ENCODE data around the gene RAB22A.

The RAB22A gene

GRCh38 chr20:58305061-58305460 lies 4.5 kb upstream of the RAB22A start:
- Mint-ChIP-seq H3K4me3 (peak overlapping the region in 1 of 3 experiments; percentile 22), H3K4me1 (peaks cover 10% of the 10 kb centered on the region), H3K9me3 (no peaks in the 10 kb centered on the region), H3K27me3 (ENCODE audit: low read depth) (no peaks in the 10 kb centered on the region), H3K36me3 (ENCODE audit: low read depth) (peaks cover 24% of the 10 kb centered on the region), H3K27ac (no peak overlapping the region)
- no peak for TF ChIP-seq CTCF (IDR thresholded peaks at IDR 0.05; ENCODE audit: unreplicated experiment in 3 of 3)

DNA sequence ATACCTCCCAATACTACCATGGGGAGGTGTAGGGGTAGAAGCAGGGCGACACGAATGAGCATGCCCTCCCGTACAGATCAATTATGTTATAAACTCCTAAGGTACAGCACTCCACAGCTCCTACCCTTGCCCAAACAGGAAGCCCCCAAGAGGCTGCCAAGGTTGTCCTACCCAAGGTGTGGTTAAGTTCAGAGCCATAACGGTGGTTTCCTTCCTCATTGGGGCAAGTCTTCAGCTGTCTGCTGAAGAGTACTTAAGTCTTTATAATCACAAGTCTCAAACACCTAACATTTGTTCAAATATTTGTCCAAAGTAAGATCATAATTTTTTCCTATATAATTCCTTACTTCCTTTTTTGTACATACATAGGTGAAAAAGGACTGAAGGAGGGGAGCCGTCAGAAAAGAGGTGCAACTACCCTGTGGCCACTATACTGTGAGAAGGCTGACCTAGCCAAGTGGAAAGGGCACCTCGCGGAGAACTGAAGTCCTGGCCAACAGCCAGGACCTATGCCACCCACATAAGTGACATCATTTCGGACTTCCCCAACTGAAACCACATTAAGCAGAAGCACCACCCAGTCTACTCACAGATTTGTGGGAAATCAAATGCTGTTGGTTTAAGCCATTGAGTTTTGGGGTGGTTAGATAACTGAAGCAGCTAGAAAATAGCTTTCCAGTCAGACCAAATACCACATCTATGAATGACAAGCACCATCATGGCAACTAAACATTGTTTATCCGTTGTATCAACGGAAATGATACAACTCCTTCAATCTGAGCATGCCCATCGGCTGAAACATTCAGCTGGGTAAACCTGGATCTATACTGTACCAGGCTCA lies 2.9 kb upstream of the RAB22A start:
- Mint-ChIP-seq H3K36me3 (ENCODE audit: low read depth) (peaks cover 23% of the 10 kb centered on the region), H3K9me3 (no peaks in the 10 kb centered on the region), H3K4me1 (peaks cover 16% of the 10 kb centered on the region), H3K4me3 (peak overlapping the region; percentile 15 to 75 (median 52)), H3K27ac (peak overlapping the region in 1 of 3 experiments; percentile 24), H3K27me3 (ENCODE audit: low read depth) (no peaks in the 10 kb centered on the region)
- TF ChIP-seq CTCF (IDR thresholded peaks at IDR 0.05; ENCODE audit: unreplicated experiment in 3 of 3): no peak

- Mint-ChIP-seq H3K4me1 (peaks cover 16% of the 10 kb centered on the region), H3K9me3 (no peaks in the 10 kb centered on the region), H3K36me3 (ENCODE audit: low read depth) (peaks cover 23% of the 10 kb centered on the region), H3K27ac (no peak overlapping the region), H3K4me3 (peak overlapping the region; percentile 31 to 75 (median 63)), H3K27me3 (ENCODE audit: low read depth) (no peaks in the 10 kb centered on the region)
- TF ChIP-seq CTCF (IDR thresholded peaks at IDR 0.05; ENCODE audit: unreplicated experiment in 3 of 3): no peak
These were observed 2.2 kb upstream of the RAB22A start for GRCh38 chr20:58307270-58307669.

GRCh38 chr20:58308290-58308679 lies 1.2 kb upstream of the RAB22A start:
- Mint-ChIP-seq H3K4me1 (peaks cover 18% of the 10 kb centered on the region), H3K36me3 (ENCODE audit: low read depth) (peaks cover 30% of the 10 kb centered on the region), H3K4me3 (peak overlapping the region; percentile 83 to 88 (median 88)), H3K27ac (peak overlapping the region; percentile 60 to 78 (median 71)), H3K27me3 (ENCODE audit: low read depth) (no peaks in the 10 kb centered on the region), H3K9me3 (no peaks in the 10 kb centered on the region)
- TF ChIP-seq CTCF (IDR thresholded peaks at IDR 0.05; ENCODE audit: unreplicated experiment in 3 of 3): no peak

DNA sequence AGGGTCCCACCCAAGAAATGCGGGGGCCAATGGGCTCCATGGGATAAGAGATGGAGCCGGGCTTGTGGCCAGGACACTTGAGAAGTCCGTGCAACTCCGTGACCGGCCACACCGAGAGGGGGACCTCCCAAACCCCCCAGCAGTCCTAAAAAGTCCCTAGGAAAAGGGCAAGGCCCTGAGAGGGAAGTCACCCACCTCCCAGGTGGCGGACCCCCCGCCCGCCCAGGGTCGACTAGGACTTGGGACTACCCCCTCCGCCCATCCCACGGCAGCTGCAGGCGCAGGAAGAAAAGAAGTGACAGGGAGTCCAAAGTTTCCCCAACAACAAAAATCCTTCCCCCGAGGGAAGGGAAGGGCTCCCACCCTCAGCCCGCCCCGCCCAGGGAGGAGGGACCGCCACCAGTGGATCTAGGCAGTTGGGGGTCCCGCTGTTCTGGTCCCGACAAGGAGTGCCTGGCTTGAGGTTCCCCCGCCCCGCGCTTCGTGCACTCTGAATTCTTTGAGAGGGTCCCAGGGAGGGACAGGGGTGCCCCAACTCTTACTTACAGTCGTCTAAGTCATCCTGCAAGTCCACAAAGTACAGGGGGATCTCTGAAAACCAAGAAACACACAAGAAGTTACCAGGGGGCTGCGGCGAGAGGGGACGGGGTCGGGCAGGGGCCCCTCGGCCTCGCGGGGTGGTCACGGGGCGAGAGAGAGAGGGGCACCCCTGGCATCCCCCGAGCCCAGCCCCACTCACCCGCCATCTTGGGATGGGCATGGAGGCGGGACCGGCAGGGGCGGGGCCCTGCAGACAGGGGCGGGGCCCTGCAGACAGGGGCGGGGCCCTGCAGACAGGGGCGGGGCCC lies 611 bp upstream of the RAB22A start:
- Mint-ChIP-seq H3K36me3 (ENCODE audit: low read depth) (peaks cover 36% of the 10 kb centered on the region), H3K27me3 (ENCODE audit: low read depth) (no peaks in the 10 kb centered on the region), H3K4me3 (peak overlapping the region; percentile 83 to 88 (median 88)), H3K4me1 (peaks cover 22% of the 10 kb centered on the region), H3K9me3 (no peaks in the 10 kb centered on the region), H3K27ac (peak overlapping the region; percentile 60 to 78 (median 71))
- no peak for TF ChIP-seq CTCF (IDR thresholded peaks at IDR 0.05; ENCODE audit: unreplicated experiment in 3 of 3)

All from nephron (organoid).